SU-DHL-6 (cell line): ENCODE measurements around the gene NCOA1.

ENCODE experiments used
- H2AFZ ChIP-seq: fragments of 200-600 bp; sonication (generic); 2 replicates; pipeline ENCODE4 v1.6.1; 2014; ENCODE audit warnings: low read depth, mild to moderate bottlenecking, moderate library complexity, mixed read lengths, antibody characterized with exemption, low read length; ENCODE audit not compliant: severe bottlenecking
- H3F3A ChIP-seq: fragments of 200-600 bp; shearing (Covaris generic); 2 replicates; pipeline ENCODE4 v1.6.0; 2016; ENCODE audit warnings: antibody characterized with exemption, mild to moderate bottlenecking; ENCODE audit not compliant: insufficient read depth
- H3K27ac ChIP-seq: fragments of 200-600 bp; sonication (generic); 2 replicates; pipeline ENCODE4 v1.5.1; 2016; ENCODE audit warnings: low read depth, mild to moderate bottlenecking, low read length, moderate library complexity, mixed read lengths
- H3K27me3 ChIP-seq: fragments of 200-600 bp; sonication (generic), shearing (Covaris generic); 2 replicates; pipeline ENCODE4 v1.6.0; 2014; ENCODE audit warnings: mild to moderate bottlenecking, low read length
- H3K36me3 ChIP-seq: fragments of 200-600 bp; sonication (generic); 2 replicates; pipeline ENCODE4 v1.6.1; 2014; ENCODE audit warnings: mild to moderate bottlenecking, low read length, mixed read lengths
- H3K4me2 ChIP-seq: fragments of 300-600, 200-600 bp; shearing (Covaris generic), sonication (generic); 2 replicates; pipeline ENCODE4 v1.6.0; 2014; ENCODE audit warnings: low read length, low read depth, mild to moderate bottlenecking; ENCODE audit not compliant: poor library complexity, severe bottlenecking
- H3K4me3 ChIP-seq: fragments of 200-600 bp; sonication (generic); 2 replicates; pipeline ENCODE4 v1.5.1; 2014; ENCODE audit warnings: antibody characterized with exemption, low read length, mild to moderate bottlenecking, mixed read lengths; ENCODE audit not compliant: insufficient read depth, poor library complexity, severe bottlenecking
- H3K79me2 ChIP-seq: fragments of 200-600 bp; sonication (generic); 2 replicates; pipeline ENCODE4 v1.6.1; 2014; ENCODE audit warnings: mild to moderate bottlenecking, low read length, moderate library complexity; ENCODE audit not compliant: insufficient read depth
- H3K9ac ChIP-seq: fragments of 200-600 bp; sonication (generic); 2 replicates; pipeline ENCODE4 v1.7.0; 2014; ENCODE audit warnings: mild to moderate bottlenecking, low read length
- H3K9me2 ChIP-seq: fragments of 200-600 bp; sonication (generic); replicated peaks from 2 replicates; pipeline ENCODE4 v1.6.1; 2014; ENCODE audit warnings: low read length; ENCODE audit not compliant: insufficient read depth
- H3K9me3 ChIP-seq: fragments of 200-600 bp; sonication (generic); 2 replicates; pipeline ENCODE4 v1.6.1; 2014; ENCODE audit warnings: low read length, mixed read lengths; ENCODE audit not compliant: insufficient read depth
- H4K20me1 ChIP-seq: fragments of 200-600 bp; sonication (generic); 2 replicates; pipeline ENCODE4 v1.6.1; 2014; ENCODE audit warnings: low read depth, mild to moderate bottlenecking, antibody characterized with exemption, low read length, moderate library complexity, mixed read lengths
- CTCF ChIP-seq: fragments of 200-600 bp; sonication (generic); IDR thresholded peaks from one replicate; pipeline ENCODE4 v1.5.1; 2017; ENCODE audit warnings: antibody characterized with exemption, mild to moderate bottlenecking, low read length, moderate library complexity; ENCODE audit not compliant: insufficient read depth, poor library complexity, severe bottlenecking
- EZH2phosphoT487 ChIP-seq: fragments of 200-600 bp; sonication (generic), shearing (Covaris generic); conservative IDR thresholded peaks from 2 replicates; pipeline ENCODE4 v1.6.1; 2018; ENCODE audit warnings: mild to moderate bottlenecking, antibody characterized with exemption, low read length, moderate library complexity, mixed read lengths

The NCOA1 gene

GRCh38 chr2:24552836-24553235, 61.8 kb downstream of the NCOA1 start:
- no peak overlapping the region for H3K9ac ChIP-seq
- H3K9me2 ChIP-seq = no peaks in the 10 kb centered on the region
- no peak overlapping the region for H3K4me2 ChIP-seq
- H4K20me1 ChIP-seq = no peaks in the 10 kb centered on the region
- no peak overlapping the region for H2AFZ ChIP-seq
- no peaks in the 10 kb centered on the region for H3K36me3 ChIP-seq
- TF ChIP-seq EZH2phosphoT487 = no peak
- H3K79me2 ChIP-seq = no peaks in the 10 kb centered on the region
- H3F3A ChIP-seq = no peaks in the 10 kb centered on the region
- H3K9me3 ChIP-seq = no peaks in the 10 kb centered on the region
- no peak overlapping the region for H3K4me3 ChIP-seq
- H3K27ac ChIP-seq = no peak overlapping the region
- no peaks in the 10 kb centered on the region for H3K27me3 ChIP-seq

- H3K36me3 ChIP-seq = no peaks in the 10 kb centered on the region
- no peak overlapping the region for H3K4me2 ChIP-seq
- no peaks in the 10 kb centered on the region for H3F3A ChIP-seq
- no peaks in the 10 kb centered on the region for H4K20me1 ChIP-seq
- no peaks in the 10 kb centered on the region for H3K79me2 ChIP-seq
- H3K27ac ChIP-seq = no peak overlapping the region
- no peak for TF ChIP-seq CTCF
- H3K9me3 ChIP-seq = no peaks in the 10 kb centered on the region
- no peak overlapping the region for H2AFZ ChIP-seq
- no peak overlapping the region for H3K4me3 ChIP-seq
- H3K9ac ChIP-seq = no peak overlapping the region
- no peaks in the 10 kb centered on the region for H3K27me3 ChIP-seq
- no peaks in the 10 kb centered on the region for H3K9me2 ChIP-seq
Observed at GRCh38 chr2:24558781-24559472, 67.9 kb downstream of the NCOA1 start.

GRCh38 chr2:24559473-24560113, 68.5 kb downstream of the NCOA1 start:
- Histone ChIP-seq H2AFZ (no peak overlapping the region), H3K9me3 (no peaks in the 10 kb centered on the region), H3F3A (no peaks in the 10 kb centered on the region), H4K20me1 (no peaks in the 10 kb centered on the region), H3K4me2 (no peak overlapping the region), H3K27ac (no peak overlapping the region), H3K9ac (no peak overlapping the region), H3K9me2 (no peaks in the 10 kb centered on the region), H3K36me3 (no peaks in the 10 kb centered on the region), H3K4me3 (no peak overlapping the region), H3K27me3 (no peaks in the 10 kb centered on the region), H3K79me2 (no peaks in the 10 kb centered on the region)
- TF ChIP-seq CTCF (no peak), EZH2phosphoT487 (no peak)

GRCh38 chr2:24565537-24565936, 74.5 kb downstream of the NCOA1 start:
- Histone ChIP-seq H2AFZ (no peak overlapping the region), H4K20me1 (no peaks in the 10 kb centered on the region), H3K79me2 (no peaks in the 10 kb centered on the region), H3K4me3 (no peak overlapping the region), H3K27ac (no peak overlapping the region), H3K9me2 (no peaks in the 10 kb centered on the region), H3K27me3 (no peaks in the 10 kb centered on the region), H3K4me2 (no peak overlapping the region), H3K9me3 (peaks cover 11% of the 10 kb centered on the region; the same call in 1 of the 2 replicates), H3K9ac (no peak overlapping the region), H3F3A (no peaks in the 10 kb centered on the region), H3K36me3 (no peaks in the 10 kb centered on the region)
- TF ChIP-seq EZH2phosphoT487 (no peak), CTCF (no peak)
